Pericardium fibroblast (primary cell): ENCODE results near the gene UGT1A4. TPM values are rescaled to one million over a fixed set of nuclear protein-coding genes. Genes with fewer than 3 reads are reported as not detected.

Source experiments
- total RNA-seq: library from RNA; depleted of rRNA; stranded (reverse); fragments of >200 nt; gene quantifications from 2 replicates; pipeline ENCODE4 v1.2.3, GENCODE V29; 2015

UGT1A4 gene
- not detected in 2 replicates for total RNA-seq

DNA sequence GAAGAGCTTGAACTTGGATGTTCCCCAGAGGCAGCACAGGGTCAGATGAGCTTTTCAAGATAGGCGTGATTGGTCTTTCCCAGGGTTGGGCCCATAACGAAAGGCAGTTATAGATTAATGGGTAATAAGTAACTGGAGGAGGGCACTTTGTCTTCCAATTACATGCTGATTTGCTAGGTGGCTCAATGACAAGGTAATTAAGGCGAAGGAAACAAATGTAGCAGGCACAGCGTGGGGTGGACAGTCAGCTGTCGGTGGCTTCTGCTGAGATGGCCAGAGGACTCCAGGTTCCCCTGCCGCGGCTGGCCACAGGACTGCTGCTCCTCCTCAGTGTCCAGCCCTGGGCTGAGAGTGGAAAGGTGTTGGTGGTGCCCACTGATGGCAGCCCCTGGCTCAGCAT lies at the start of gene UGT1A4:
Gene UGT1A4 (plus strand): TSS at position 185 of the 400 bp plus-strand sequence. CDS start 85 bp downstream, at position 270.

DNA sequence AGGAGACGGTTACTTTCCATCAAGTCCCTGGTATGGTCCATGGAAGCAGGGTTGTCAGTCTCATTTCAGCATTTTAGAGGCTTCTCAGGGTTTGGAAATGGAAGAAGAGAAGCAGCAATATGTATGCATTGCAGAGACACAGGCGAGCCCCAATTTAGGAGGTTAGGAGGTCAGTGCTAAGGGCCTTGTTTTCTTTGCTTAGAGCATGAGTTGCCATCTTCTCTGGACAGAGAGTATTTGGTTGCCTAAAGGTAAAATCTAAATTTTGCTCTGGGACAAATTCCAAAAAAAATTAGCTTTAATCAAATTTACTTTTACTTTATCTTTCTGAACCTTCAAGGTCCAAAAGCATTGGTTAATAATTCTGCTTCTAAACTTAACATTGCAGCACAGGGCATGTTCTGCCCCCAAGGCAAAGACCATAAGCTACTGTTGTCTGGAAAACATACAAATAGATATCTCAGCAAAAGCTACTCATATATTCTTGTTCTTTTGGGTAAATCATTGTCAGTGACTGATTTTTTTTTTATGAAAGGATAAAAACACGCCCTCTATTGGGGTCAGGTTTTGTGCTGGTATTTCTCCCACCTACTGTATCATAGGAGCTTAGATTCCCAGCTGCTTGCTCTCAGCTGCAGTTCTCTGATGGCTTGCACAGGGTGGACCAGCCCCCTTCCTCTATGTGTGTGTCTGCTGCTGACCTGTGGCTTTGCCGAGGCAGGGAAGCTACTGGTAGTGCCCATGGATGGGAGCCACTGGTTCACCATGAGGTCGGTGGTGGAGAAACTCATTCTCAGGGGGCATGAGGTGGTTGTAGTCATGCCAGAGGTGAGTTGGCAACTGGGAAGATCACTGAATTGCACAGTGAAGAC lies 47.0 kb upstream of the UGT1A4 start, which contains the start of gene UGT1A9:
Gene UGT1A9 (plus strand): TSS at position 609 of the 872 bp plus-strand sequence. CDS start 37 bp downstream, at position 646.

DNA sequence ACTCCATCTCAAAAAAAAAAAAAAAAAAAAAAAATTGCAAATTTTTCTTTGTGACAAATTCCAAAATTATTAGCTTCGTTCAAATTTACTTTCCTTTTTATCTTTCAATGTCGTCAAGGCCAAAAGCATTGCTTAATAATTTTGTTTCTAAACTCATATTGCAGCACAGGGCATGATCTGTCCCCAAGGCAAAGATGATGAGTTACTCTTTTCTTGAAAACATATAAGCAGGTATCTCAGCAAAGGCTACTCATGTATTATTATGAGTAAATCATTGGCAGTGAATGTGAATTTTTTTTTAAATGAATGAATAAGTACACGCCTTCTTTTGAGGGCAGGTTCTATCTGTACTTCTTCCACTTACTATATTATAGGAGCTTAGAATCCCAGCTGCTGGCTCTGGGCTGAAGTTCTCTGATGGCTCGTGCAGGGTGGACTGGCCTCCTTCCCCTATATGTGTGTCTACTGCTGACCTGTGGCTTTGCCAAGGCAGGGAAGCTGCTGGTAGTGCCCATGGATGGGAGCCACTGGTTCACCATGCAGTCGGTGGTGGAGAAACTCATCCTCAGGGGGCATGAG lies 36.9 kb upstream of the UGT1A4 start, which contains the start of gene UGT1A7:
Gene UGT1A7 (plus strand): TSS at position 381 of the 579 bp plus-strand sequence. CDS start 37 bp downstream, at position 418.

DNA sequence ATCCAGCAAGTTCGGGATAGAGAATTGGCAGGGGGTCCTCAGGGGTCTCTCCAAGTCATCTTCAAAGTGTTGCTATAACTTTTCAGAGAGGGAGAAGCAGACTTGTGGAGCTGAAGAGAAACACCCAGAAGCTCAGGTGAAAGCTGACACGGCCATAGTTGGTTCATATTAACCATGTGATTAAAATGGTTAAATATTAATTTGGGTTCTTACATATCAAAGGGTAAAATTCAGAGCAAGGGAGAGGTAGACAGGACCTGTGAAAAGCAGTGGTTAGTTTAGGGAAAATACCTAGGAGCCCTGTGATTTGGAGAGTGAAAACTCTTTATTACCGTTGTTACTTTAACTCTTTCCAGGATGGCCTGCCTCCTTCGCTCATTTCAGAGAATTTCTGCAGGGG lies 25.9 kb upstream of the UGT1A4 start, which contains the start of gene UGT1A6:
Gene UGT1A6 (plus strand): TSS at position 243 of the 400 bp plus-strand sequence. CDS start 115 bp downstream, at position 358.

DNA sequence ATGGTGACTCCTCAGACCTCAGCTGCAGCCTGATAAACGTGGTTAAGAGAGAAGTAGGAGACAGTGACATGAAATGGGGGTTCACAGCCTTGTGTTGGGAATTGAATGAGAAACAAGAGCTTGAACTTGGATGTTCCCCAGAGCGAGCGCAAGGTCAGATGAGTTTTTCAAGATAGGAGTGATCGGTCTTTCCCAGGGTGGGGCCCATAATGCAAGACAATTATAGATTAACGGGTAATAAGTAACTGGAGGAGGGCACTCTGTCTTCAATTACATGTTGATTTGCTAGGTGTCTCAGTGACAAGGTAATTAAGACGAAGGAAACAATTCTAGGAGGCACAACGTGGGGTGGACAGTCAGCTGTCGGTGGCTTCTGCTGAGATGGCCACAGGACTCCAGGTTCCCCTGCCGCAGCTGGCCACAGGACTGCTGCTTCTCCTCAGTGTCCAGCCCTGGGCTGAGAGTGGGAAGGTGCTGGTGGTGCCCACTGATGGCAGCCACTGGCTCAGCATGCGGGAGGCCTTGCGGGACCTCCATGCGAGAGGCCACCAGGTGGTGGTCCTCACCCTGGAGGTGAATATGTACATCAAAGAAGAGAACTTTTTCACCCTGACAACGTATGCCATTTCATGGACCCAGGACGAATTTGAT lies 5.8 kb upstream of the UGT1A4 start, which contains the start of gene UGT1A5:
Gene UGT1A5 (plus strand): TSS at position 297 of the 651 bp plus-strand sequence. CDS start 85 bp downstream, at position 382.

DNA sequence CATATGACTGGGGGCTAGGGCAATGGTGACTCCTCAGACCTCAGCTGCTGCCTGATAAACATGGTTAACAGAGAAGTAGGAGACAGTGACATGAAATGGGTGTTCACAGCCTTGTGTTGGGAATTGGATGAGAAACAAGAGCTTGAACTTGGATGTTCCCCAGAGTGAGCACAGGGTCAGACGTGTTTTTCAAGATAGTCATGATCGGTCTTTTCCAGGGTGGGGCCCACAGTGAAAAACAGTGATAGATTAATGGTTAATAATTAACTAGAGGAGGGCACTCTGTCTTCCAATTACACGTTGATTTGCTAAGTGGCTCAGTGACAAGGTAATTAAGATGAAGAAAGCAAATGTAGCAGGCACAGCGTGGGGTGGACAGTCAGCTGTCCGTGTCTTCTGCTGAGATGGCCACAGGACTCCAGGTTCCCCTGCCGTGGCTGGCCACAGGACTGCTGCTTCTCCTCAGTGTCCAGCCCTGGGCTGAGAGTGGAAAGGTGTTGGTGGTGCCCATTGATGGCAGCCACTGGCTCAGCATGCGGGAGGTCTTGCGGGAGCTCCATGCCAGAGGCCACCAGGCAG lies 10.3 kb downstream of the UGT1A4 start, which contains the start of gene UGT1A3:
Gene UGT1A3 (plus strand): TSS at position 320 of the 579 bp plus-strand sequence. CDS start 85 bp downstream, at position 405.

DNA sequence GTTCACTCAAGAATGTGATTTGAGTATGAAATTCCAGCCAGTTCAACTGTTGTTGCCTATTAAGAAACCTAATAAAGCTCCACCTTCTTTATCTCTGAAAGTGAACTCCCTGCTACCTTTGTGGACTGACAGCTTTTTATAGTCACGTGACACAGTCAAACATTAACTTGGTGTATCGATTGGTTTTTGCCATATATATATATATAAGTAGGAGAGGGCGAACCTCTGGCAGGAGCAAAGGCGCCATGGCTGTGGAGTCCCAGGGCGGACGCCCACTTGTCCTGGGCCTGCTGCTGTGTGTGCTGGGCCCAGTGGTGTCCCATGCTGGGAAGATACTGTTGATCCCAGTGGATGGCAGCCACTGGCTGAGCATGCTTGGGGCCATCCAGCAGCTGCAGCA lies 41.5 kb downstream of the UGT1A4 start, which contains the start of gene UGT1A1:
Gene UGT1A1 (plus strand): TSS at position 228 of the 400 bp plus-strand sequence. CDS start 18 bp downstream, at position 246.

DNA sequence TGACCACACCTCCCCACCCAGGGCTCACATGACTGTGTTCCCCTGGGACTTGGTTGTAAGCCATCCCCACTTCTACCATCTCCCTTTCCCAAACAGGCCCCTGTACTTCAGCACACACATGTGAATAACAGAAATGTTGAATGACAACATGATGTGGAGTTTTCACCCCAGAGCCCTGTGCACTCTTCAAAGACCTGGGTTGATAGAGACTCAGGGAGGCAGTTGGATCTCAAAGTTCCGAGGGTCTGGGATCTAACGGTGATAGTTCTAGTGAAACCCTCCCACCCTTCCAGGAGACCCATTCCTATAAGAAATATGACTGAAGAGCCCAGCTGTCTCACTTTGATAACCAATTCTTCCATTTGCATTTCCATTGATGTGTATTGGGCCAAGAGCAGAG lies 59.5 kb downstream of the UGT1A4 start, which contains the start of gene MROH2A:
Gene MROH2A (plus strand): TSS at position 301 of the 400 bp plus-strand sequence. CDS start 1,029 bp downstream, outside the sequence.

Other genes starting within 250 kb of the UGT1A4 start
- gene USP40, start 152.0 kb upstream of the UGT1A4 start, total RNA-seq, result 17.5 and 25.1 TPM in 2 replicates
- gene UGT1A8, start 101.1 kb upstream of the UGT1A4 start, total RNA-seq, result not detected in 2 replicates
- not detected in 2 replicates for gene UGT1A10, start 82.3 kb upstream of the UGT1A4 start, total RNA-seq
- gene UGT1A9, start 46.8 kb upstream of the UGT1A4 start, total RNA-seq, result not detected in 2 replicates
- not detected in 2 replicates for gene UGT1A7, start 36.8 kb upstream of the UGT1A4 start, total RNA-seq
- gene UGT1A6, start 25.8 kb upstream of the UGT1A4 start, total RNA-seq, result not detected in 2 replicates
- gene UGT1A5, start 5.8 kb upstream of the UGT1A4 start, total RNA-seq, result not detected in 2 replicates
- gene UGT1A3, start 10.3 kb downstream of the UGT1A4 start, total RNA-seq, result not detected in 2 replicates
- not detected in 2 replicates for gene UGT1A1, start 41.5 kb downstream of the UGT1A4 start, total RNA-seq
- gene MROH2A, start 59.6 kb downstream of the UGT1A4 start, total RNA-seq, result not detected in 2 replicates
- gene HJURP, start 135.8 kb downstream of the UGT1A4 start, total RNA-seq, result 1.8 and 4.9 TPM in 2 replicates
- 0.17 TPM in 1 of 2 replicates, not detected in the other for gene TRPM8, start 198.6 kb downstream of the UGT1A4 start, total RNA-seq